GM18873 (cell line): ENCODE results near the gene PACC1.
"Not testable (repeated sequence)": the region's sequence is repeated elsewhere in the genome, so short reads cannot be mapped to it uniquely, and the experiment has no call there.

ENCODE experiments used
- ATAC-seq: cut with Tn5 transposase; IDR thresholded peaks from one replicate; pipeline ENCODE4 v1.9.1; 2021; ENCODE audit warnings: mild to moderate bottlenecking, moderate library complexity, moderate number of reproducible peaks; ENCODE audit not compliant: unreplicated experiment, low FRiP score

PACC1 gene

DNA sequence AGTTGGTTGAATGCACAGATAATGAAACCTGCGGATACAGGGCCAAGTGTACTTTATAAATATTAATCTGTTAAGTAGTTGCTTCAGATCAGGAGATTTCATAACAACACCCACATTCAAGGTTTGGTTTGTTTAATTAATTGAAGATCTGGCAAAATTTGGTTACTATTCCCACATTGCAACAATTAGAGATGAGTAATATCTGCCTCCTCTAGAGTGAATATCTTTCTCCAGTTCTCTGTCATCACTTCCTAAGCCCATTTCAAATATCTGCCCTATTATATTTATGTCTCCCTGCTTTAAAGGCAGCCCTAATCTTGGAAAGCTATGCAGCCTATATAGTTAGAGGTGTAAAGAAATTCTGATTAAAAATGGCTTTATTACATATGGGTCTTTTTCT, 68.1 kb downstream of the PACC1 start:
- ATAC-seq: no peak

DNA sequence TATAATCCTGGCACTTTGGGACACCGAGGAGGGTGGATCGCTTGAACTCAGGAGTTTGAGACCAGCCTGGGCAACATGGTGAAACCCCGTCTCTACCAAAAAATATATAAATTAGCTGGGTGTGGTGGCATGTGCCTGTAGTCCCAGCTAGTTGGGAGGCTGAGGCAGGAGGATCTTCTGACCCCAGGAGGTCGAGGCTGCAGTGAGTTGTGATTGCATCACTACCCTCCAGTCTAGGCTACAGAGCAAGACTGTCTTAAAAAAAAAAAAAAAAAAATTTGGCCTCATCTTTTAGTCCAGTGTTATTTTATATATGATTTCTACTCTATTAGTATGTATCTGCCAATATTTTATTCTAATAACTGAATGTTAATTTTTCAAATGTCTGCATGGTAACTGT, 69.8 kb downstream of the PACC1 start:
- ATAC-seq: no peak

GRCh38 chr1:212341090-212341489, 73.6 kb downstream of the PACC1 start:
- ATAC-seq: no peak

DNA sequence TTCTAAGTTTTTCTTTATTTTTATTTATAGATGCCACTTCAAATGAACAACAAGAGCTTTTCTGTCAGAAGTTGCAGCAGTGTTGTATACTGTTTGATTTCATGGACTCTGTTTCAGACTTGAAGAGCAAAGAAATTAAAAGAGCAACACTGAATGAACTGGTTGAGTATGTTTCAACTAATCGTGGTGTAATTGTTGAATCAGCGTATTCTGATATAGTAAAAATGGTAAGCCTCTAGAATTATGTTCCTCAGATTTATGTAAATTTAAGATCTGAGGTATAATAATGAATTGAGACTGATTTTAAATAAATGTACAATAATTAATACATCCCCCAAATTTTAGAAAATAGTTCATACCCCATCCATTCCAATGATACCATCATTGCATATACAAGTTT, 85.6 kb downstream of the PACC1 start:
- no peak for ATAC-seq

DNA sequence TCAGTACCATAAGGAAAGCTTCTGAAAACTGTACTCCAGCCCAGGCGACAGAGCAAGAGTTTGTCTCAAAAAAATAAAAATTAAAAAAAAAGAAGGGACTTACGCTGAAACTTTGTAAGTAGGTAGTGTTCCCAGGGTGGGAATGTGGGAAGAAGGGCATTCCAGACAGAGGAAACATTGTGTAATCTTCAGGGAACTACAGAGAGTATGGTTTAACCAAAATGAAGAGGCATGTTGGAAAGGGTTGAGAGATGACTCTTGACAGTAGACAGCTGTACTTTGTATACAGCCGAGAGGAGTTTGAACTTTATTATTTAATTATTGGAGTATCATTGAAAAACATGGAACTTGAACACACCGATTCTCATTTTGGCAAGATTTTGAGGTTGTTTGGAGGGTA, 86.4 kb downstream of the PACC1 start:
- no peak for ATAC-seq

- ATAC-seq: no peak
Measured at GRCh38 chr1:212326541-212326940, 88.1 kb downstream of the PACC1 start.

GRCh38 chr1:212323066-212323465, 91.6 kb downstream of the PACC1 start:
- ATAC-seq: no peak

GRCh38 chr1:212321031-212321430, 93.7 kb downstream of the PACC1 start:
- not testable (repeated sequence) for ATAC-seq

DNA sequence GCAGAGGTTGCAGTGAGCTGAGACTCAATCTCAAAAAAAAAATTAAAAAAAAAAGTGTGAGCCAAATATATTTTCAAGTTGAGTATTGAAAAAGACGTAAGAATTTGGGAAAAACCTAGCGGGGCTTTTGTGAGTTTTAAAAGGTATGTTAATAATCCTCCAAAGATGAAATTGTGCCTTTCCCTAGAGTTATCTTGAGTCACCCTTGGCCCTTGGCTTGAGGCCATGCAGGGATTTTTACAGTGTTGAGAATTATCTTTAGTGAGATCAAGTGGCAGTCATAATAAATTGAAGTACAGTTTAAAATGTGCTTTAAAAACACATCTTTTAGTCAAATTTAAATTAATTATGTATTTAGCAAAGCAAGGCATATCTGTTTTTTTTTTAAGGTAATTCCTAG, 96.8 kb downstream of the PACC1 start:
- ATAC-seq: no peak

GRCh38 chr1:212315907-212316306, 98.8 kb downstream of the PACC1 start:
- no peak for ATAC-seq

- ATAC-seq: no peak
Measured at GRCh38 chr1:212315184-212315583, 99.5 kb downstream of the PACC1 start.
